Measurements from ENCODE around the gene MICOS13.

MICOS13 gene

DNA sequence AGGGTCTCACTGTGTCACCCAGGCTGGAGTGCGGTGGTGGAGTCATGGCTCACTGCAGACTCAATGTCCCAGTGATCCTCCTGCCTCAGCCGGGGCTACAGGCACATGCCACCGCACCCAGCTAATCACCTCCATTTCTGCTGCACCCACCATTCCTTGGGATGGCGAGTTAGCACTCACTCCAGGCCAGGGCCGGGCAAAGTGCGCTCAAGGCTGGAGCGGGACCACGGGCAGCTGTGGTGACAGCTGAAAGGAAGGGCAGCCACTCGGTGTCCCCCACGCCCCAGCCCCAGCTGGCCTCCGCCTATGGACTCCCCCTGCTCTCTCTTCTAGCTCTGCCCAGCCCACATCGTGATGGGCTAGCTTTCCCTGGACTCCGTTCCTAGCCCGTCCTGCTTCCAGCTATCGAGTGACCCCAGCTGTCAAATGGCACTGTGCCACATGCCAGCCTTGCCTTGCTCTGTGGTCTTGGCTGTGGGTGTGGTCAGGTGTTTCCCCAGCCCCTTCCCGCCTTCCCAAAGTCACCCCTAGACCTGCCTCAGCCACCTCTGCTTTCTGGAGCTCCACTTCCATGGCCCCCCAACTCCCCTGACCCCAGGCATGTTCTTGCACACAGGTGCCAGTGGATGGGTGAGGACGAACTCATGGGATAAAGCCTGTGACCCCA is 4.1 kb downstream of the MICOS13 start:
- H4K91ac ChIP-seq (ENCODE audit: low read depth, low read length, poor library complexity) = no peak overlapping the region
- no peak overlapping the region for H3K4me3 ChIP-seq (ENCODE audit: low read length in 2 of 2)
- peaks cover 8 to 30% of the 10 kb centered on the region in 2 donors for H3K36me3 ChIP-seq (replicated peaks in 1 of 2; ENCODE audit: control insufficient read depth in 2 of 2, insufficient read depth in 2 of 2, low read length in 2 of 2)
- no peak overlapping the region for H3K27ac ChIP-seq (replicated peaks; ENCODE audit: low read length)
- H3K79me1 ChIP-seq (ENCODE audit: low read depth, low read length) = peaks cover 14% of the 10 kb centered on the region
- peaks cover 8 to 10% of the 10 kb centered on the region in 2 donors for H3K4me1 ChIP-seq (ENCODE audit: control insufficient read depth in 2 of 2, insufficient read depth in 1 of 2, low read depth in 1 of 2, low read length in 2 of 2)
- no peak overlapping the region for H2BK5ac ChIP-seq (ENCODE audit: low read length)
- no peak overlapping the region for H3K4me2 ChIP-seq (ENCODE audit: insufficient read depth, low read length, poor library complexity, severe bottlenecking)
- peak overlapping the region; percentile 44 for H3K9ac ChIP-seq (ENCODE audit: low read depth, low read length, poor library complexity)
- no peak overlapping the region for H2BK15ac ChIP-seq (ENCODE audit: low read length)
- no peak overlapping the region for H3K4ac ChIP-seq (ENCODE audit: low read length)
- no peaks in the 10 kb centered on the region for H3K27me3 ChIP-seq (ENCODE audit: control insufficient read depth in 3 of 3, insufficient read depth in 3 of 3, low read depth in 1 of 3, low read length in 3 of 3)
- no peak overlapping the region for H3K18ac ChIP-seq (ENCODE audit: low read length)
- peak overlapping the region; percentile 89 for H4K8ac ChIP-seq (ENCODE audit: low read depth, low read length)
- H2AK5ac ChIP-seq (ENCODE audit: low read depth, low read length) = no peak overlapping the region
- WGBS, 2 donors (ENCODE audit: extremely low coverage in 2 of 2, insufficient read length in 2 of 2, insufficient replicate concordance in 1 of 2) = no CpG with 5 or more reads among the region's 17 CpGs
- H3K23ac ChIP-seq (ENCODE audit: low read depth, low read length, poor library complexity) = no peak overlapping the region
- H2BK120ac ChIP-seq (ENCODE audit: low read depth, low read length) = no peak overlapping the region
- DNase-seq (ENCODE audit: low spot score) = no peak
- no peak overlapping the region for H2AFZ ChIP-seq (ENCODE audit: low read length)
- H3K9me3 ChIP-seq (replicated peaks in 1 of 2; ENCODE audit: control insufficient read depth in 2 of 2, insufficient read depth in 1 of 2, low read depth in 1 of 2, low read length in 2 of 2) = peaks cover 0 to 1% of the 10 kb centered on the region in 2 donors
- H3K14ac ChIP-seq (ENCODE audit: low read length) = no peak overlapping the region
- H2BK12ac ChIP-seq (ENCODE audit: low read length) = no peak overlapping the region

DNA sequence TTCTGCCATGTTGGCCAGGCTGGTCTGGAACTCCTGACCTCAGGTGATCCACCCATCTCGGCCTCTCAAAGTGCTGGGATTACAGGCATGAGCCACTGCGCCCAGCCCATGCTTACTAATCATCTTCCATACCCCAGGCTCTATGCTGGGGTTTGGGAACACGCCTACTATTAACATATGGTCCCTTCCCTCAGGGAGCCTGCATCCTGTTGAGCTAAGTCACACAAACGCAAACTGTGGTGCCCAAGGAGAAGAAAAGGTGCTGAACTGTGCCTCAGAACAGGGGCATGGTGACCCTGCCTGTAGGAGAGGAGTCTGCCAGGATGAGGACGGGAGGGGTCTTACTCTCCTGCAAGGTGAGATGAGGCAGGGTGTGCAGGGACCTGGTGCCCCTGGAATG is 5.6 kb downstream of the MICOS13 start:
- WGBS, 2 donors (ENCODE audit: extremely low coverage in 2 of 2, insufficient read length in 2 of 2, insufficient replicate concordance in 1 of 2) = no CpG with 5 or more reads among the region's 5 CpGs
- Histone ChIP-seq H3K27ac (replicated peaks; ENCODE audit: low read length) (no peak overlapping the region), H3K79me1 (ENCODE audit: low read depth, low read length) (peaks cover 11% of the 10 kb centered on the region)

GRCh38 chr19:5673752-5674151 is 6.6 kb downstream of the MICOS13 start:
- Histone ChIP-seq H3K4ac (ENCODE audit: low read length) (no peak overlapping the region), H2BK15ac (ENCODE audit: low read length) (no peak overlapping the region), H2AK5ac (ENCODE audit: low read depth, low read length) (no peak overlapping the region), H3K4me1 (ENCODE audit: control insufficient read depth in 2 of 2, insufficient read depth in 1 of 2, low read depth in 1 of 2, low read length in 2 of 2) (no peaks in the 10 kb centered on the region), H2BK12ac (ENCODE audit: low read length) (no peak overlapping the region), H3K27me3 (ENCODE audit: control insufficient read depth in 3 of 3, insufficient read depth in 3 of 3, low read depth in 1 of 3, low read length in 3 of 3) (no peaks in the 10 kb centered on the region), H2AFZ (ENCODE audit: low read length) (no peak overlapping the region), H3K27ac (replicated peaks; ENCODE audit: low read length) (no peak overlapping the region), H3K9ac (ENCODE audit: low read depth, low read length, poor library complexity) (no peak overlapping the region), H3K4me3 (ENCODE audit: low read length in 2 of 2) (no peak overlapping the region), H3K9me3 (replicated peaks in 1 of 2; ENCODE audit: control insufficient read depth in 2 of 2, insufficient read depth in 1 of 2, low read depth in 1 of 2, low read length in 2 of 2) (peaks cover 0 to 1% of the 10 kb centered on the region in 2 donors), H3K36me3 (replicated peaks in 1 of 2; ENCODE audit: control insufficient read depth in 2 of 2, insufficient read depth in 2 of 2, low read length in 2 of 2) (peaks cover 19 to 48% of the 10 kb centered on the region in 2 donors), H4K8ac (ENCODE audit: low read depth, low read length) (no peak overlapping the region), H2BK5ac (ENCODE audit: low read length) (no peak overlapping the region), H3K4me2 (ENCODE audit: insufficient read depth, low read length, poor library complexity, severe bottlenecking) (no peak overlapping the region), H3K14ac (ENCODE audit: low read length) (no peak overlapping the region), H3K18ac (ENCODE audit: low read length) (no peak overlapping the region), H3K79me1 (ENCODE audit: low read depth, low read length) (peaks cover 11% of the 10 kb centered on the region), H3K23ac (ENCODE audit: low read depth, low read length, poor library complexity) (no peak overlapping the region), H4K91ac (ENCODE audit: low read depth, low read length, poor library complexity) (no peak overlapping the region), H2BK120ac (ENCODE audit: low read depth, low read length) (no peak overlapping the region)
- no peak for DNase-seq (ENCODE audit: low spot score)
- WGBS, 2 donors (ENCODE audit: extremely low coverage in 2 of 2, insufficient read length in 2 of 2, insufficient replicate concordance in 1 of 2) = 100% methylated on average over 1 of the region's 1 CpG; no CpG with 5 or more reads in 1 of the 2 donors

More for the DNA sequence above, 5.6 kb downstream of the MICOS13 start:
- Histone ChIP-seq H2AFZ (ENCODE audit: low read length) (no peak overlapping the region), H4K91ac (ENCODE audit: low read depth, low read length, poor library complexity) (no peak overlapping the region), H3K36me3 (replicated peaks in 1 of 2; ENCODE audit: control insufficient read depth in 2 of 2, insufficient read depth in 2 of 2, low read length in 2 of 2) (peaks cover 9 to 39% of the 10 kb centered on the region in 2 donors), H3K27me3 (ENCODE audit: control insufficient read depth in 3 of 3, insufficient read depth in 3 of 3, low read depth in 1 of 3, low read length in 3 of 3) (no peaks in the 10 kb centered on the region), H2BK15ac (ENCODE audit: low read length) (no peak overlapping the region), H3K4me2 (ENCODE audit: insufficient read depth, low read length, poor library complexity, severe bottlenecking) (no peak overlapping the region), H3K4me3 (ENCODE audit: low read length in 2 of 2) (no peak overlapping the region), H4K8ac (ENCODE audit: low read depth, low read length) (peak overlapping the region; percentile 82), H3K23ac (ENCODE audit: low read depth, low read length, poor library complexity) (peak overlapping the region; percentile 43), H2AK5ac (ENCODE audit: low read depth, low read length) (no peak overlapping the region), H3K4me1 (ENCODE audit: control insufficient read depth in 2 of 2, insufficient read depth in 1 of 2, low read depth in 1 of 2, low read length in 2 of 2) (peaks cover 6% of the 10 kb centered on the region in 2 donors), H2BK5ac (ENCODE audit: low read length) (no peak overlapping the region), H3K4ac (ENCODE audit: low read length) (no peak overlapping the region), H3K14ac (ENCODE audit: low read length) (no peak overlapping the region), H2BK120ac (ENCODE audit: low read depth, low read length) (no peak overlapping the region), H3K9me3 (replicated peaks in 1 of 2; ENCODE audit: control insufficient read depth in 2 of 2, insufficient read depth in 1 of 2, low read depth in 1 of 2, low read length in 2 of 2) (peaks cover 0 to 1% of the 10 kb centered on the region in 2 donors), H3K9ac (ENCODE audit: low read depth, low read length, poor library complexity) (peak overlapping the region; percentile 50), H3K18ac (ENCODE audit: low read length) (peak overlapping the region; percentile 13), H2BK12ac (ENCODE audit: low read length) (peak overlapping the region; percentile 6)
- DNase-seq (ENCODE audit: low spot score) = no peak

DNA sequence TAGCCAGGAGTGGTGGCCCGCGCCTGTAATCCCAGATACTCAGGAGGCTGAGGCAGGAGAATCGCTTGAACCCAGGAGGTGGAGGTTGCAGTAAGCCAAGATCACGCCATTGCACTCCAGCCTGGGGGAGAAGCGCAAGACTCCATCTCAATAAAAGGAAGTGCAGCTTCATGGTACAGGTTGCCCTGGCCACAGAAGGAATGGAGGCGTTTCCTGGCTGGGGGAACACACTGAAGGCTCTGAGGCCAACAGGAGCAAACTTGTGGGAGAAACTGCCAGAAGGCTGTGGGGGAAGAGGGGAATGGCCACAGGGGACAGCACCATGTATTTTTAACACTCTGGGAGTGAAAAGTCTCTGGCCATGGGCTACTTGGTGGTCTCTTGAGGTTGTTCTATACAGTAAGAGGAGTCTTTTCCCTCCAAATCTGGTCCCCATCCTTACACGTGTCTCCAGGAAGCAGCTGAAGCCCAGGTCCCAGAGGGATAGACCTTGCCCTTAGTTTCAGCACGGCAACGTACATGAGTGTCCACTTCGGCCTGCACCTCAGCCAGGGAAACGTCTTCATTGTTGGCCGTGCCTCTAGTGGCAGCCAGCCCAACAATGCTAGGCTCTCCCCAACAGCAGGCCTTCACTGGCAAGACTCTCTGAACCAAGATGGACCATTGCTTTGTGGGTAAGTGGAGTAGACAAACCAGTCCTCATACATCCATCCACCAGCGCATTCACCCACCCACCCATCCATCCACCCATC is 7.4 kb downstream of the MICOS13 start:
- H3K18ac ChIP-seq (ENCODE audit: low read length) = no peak overlapping the region
- WGBS, 2 donors (ENCODE audit: extremely low coverage in 2 of 2, insufficient read length in 2 of 2, insufficient replicate concordance in 1 of 2) = no CpG with 5 or more reads among the region's 13 CpGs
- no peak overlapping the region for H3K4ac ChIP-seq (ENCODE audit: low read length)
- no peak overlapping the region for H2AFZ ChIP-seq (ENCODE audit: low read length)
- no peaks in the 10 kb centered on the region for H3K4me1 ChIP-seq (ENCODE audit: control insufficient read depth in 2 of 2, insufficient read depth in 1 of 2, low read depth in 1 of 2, low read length in 2 of 2)
- H3K27me3 ChIP-seq (ENCODE audit: control insufficient read depth in 3 of 3, insufficient read depth in 3 of 3, low read depth in 1 of 3, low read length in 3 of 3) = no peaks in the 10 kb centered on the region
- H3K79me1 ChIP-seq (ENCODE audit: low read depth, low read length) = peaks cover 11% of the 10 kb centered on the region
- H3K4me3 ChIP-seq (ENCODE audit: low read length in 2 of 2) = no peak overlapping the region
- H4K8ac ChIP-seq (ENCODE audit: low read depth, low read length) = no peak overlapping the region
- peaks cover 19 to 53% of the 10 kb centered on the region in 2 donors for H3K36me3 ChIP-seq (replicated peaks in 1 of 2; ENCODE audit: control insufficient read depth in 2 of 2, insufficient read depth in 2 of 2, low read length in 2 of 2)
- no peak overlapping the region for H4K91ac ChIP-seq (ENCODE audit: low read depth, low read length, poor library complexity)
- no peak overlapping the region for H3K4me2 ChIP-seq (ENCODE audit: insufficient read depth, low read length, poor library complexity, severe bottlenecking)
- H3K23ac ChIP-seq (ENCODE audit: low read depth, low read length, poor library complexity) = no peak overlapping the region
- no peak overlapping the region for H2AK5ac ChIP-seq (ENCODE audit: low read depth, low read length)
- no peak overlapping the region for H2BK15ac ChIP-seq (ENCODE audit: low read length)
- no peak overlapping the region for H2BK5ac ChIP-seq (ENCODE audit: low read length)
- peaks cover 0 to 1% of the 10 kb centered on the region in 2 donors for H3K9me3 ChIP-seq (replicated peaks in 1 of 2; ENCODE audit: control insufficient read depth in 2 of 2, insufficient read depth in 1 of 2, low read depth in 1 of 2, low read length in 2 of 2)
- H2BK120ac ChIP-seq (ENCODE audit: low read depth, low read length) = no peak overlapping the region
- H3K9ac ChIP-seq (ENCODE audit: low read depth, low read length, poor library complexity) = no peak overlapping the region
- H3K27ac ChIP-seq (replicated peaks; ENCODE audit: low read length) = no peak overlapping the region
- no peak overlapping the region for H3K14ac ChIP-seq (ENCODE audit: low read length)
- no peak for DNase-seq (ENCODE audit: low spot score)
- no peak overlapping the region for H2BK12ac ChIP-seq (ENCODE audit: low read length)

Data from neuronal stem cell (in vitro differentiated cells).